Head of caudate nucleus (tissue), 42 donors: Measurements from ENCODE around the gene CARMIL3.
"Not testable (repeated sequence)": the region's sequence is repeated elsewhere in the genome, so short reads cannot be mapped to it uniquely, and the experiment has no call there.

Experiments used
- DNase-seq, 42 donors: peaks; one replicate each; pipeline versions ENCODE4 v3.0.0 to v3.0.0-alpha.2; 2020 to 2021; ENCODE audit warnings: mixed read lengths in 7 of 42
- intact Hi-C: fragments of 100-400 bp; cut with DNase I; formaldehyde crosslinking; loops from one replicate; pipeline ENCODE4 v1.15.0; 2022

Gene CARMIL3

DNA sequence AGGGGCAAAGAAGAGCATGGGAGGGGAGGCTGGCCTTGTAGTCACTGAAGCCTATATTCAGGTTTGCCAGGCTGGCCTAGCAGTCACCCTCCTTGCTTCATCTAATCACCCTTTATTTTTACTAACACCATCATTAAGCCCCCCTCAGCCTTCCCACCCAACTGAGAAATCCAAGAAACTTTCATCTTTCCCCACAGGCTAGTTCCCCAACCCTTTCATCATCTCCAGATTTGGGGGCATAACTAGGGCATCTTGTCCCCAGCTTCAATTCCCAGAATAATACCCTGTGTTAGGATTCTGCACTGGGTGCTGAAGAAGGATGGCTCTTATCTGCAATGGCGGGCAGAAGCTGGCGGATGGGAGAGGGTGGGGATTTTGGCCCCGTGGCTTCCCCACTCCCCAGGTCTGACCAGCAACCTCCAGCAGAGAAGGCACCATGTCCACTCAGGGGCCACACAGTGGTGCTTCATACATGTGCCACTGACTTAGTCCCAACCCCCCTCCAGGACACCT, 49.2 kb downstream of the CARMIL3 start:
- DNase-seq: no peak
- intact Hi-C loops: no loop called here

GRCh38 chr14:24102357-24103048, 50.7 kb downstream of the CARMIL3 start:
- no peak for DNase-seq
- intact Hi-C loops: no loop called here

- intact Hi-C loops: no loop called here
Observed at GRCh38 chr14:24103451-24103850, 51.6 kb downstream of the CARMIL3 start.

DNA sequence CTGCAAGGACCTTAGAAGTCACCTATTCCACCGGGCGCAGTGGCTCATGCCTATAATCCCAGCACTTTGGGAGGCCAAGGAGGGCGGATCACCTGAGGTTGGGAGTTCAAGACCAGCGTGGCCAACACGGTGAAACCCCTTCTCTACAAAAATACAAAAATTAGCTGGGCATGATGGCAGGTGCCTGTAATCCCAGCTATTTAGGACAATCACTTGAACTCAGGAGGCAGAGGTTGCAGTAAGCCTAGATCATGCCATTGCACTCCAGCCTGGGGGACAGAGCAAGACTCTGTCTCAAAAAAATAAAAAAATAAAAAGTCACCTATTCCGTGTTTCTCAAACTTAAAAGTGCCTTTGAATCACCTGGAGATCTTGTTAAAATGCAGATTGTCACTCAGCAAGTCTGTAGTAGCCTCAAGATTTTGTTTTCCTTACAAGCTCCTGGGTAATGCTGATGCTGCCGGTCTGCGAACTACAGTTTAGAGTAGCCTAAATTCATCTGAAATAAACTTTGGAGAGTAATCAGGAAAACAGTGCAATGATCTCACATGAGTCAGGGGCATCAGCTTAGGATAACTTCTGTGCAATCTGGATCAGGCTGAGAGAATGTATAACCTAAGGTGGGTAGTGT, 53.9 kb downstream of the CARMIL3 start:
- DNase-seq, intact Hi-C loops: not testable (repeated sequence)

More at GRCh38 chr14:24103451-24103850, 51.6 kb downstream of the CARMIL3 start:
- DNase-seq: no peak

- intact Hi-C loops: no loop called here
Observed at GRCh38 chr14:24106672-24107271, 55.0 kb downstream of the CARMIL3 start.

DNA sequence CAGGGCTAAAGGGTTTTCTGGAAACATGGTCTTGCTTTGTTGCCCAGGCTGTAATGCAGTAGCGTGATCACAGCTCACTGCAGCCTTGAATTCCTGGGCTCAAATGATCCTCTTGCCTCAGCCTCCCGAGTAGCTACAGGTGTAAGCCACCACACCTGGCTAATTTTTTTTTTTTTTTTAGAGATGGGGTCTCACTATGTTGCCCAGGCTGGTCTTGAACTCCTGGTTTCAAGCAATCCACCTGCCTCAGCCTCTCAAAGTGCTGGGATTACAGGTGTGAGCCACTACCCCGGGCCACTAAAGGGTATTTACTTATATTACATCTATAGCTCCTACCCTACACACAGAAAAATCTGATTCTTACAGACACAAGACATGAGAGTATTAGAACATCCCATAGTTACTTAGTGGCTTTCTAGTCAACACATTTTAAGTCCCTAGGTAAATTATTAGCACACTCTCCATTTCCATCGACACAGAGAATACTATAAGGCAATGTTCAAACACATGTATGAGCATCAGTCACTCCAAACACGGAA, 56.6 kb downstream of the CARMIL3 start:
- intact Hi-C loops: no loop called here
- no peak for DNase-seq

More at GRCh38 chr14:24106672-24107271, 55.0 kb downstream of the CARMIL3 start:
- DNase-seq: no peak

DNA sequence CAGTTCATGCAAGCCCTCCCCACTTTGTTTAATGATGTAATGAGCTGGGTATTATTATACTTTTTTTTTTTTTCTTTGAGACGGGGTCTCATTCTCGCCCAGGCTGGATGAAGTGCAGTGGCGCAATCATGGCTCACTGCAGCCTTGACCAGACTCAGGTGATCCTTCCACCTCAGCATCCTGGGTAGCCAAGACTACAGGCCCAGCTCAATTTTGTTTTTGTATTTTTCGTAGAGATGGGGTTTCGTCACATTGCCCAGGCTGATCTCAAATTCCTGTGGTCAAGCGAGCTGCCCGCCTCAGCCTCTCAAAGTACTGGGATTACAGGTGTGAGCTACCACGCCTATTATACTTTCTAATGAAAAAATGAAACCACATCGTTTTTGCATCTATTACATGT, 58.3 kb downstream of the CARMIL3 start:
- intact Hi-C loops: no loop called here
- DNase-seq: no peak

DNA sequence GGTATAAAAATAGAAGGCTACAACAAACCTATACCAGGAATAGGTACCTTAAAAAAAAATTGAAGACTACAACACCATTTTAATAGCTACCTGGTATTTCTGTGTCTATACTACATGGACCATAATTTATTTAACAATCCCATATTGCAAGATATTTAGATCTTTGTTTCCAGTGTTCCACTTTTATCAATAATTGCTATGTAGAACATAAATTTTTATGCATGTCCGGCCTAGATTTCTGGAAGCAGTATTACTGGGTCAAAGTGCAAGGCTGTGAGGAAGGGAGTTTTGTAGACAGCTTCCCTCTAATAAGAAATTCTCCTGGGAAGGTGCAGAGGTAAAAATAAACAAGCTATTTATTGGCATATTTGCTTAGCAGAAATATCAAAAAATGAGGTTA, 58.7 kb downstream of the CARMIL3 start:
- no peak for DNase-seq
- intact Hi-C loops: no loop called here

DNA sequence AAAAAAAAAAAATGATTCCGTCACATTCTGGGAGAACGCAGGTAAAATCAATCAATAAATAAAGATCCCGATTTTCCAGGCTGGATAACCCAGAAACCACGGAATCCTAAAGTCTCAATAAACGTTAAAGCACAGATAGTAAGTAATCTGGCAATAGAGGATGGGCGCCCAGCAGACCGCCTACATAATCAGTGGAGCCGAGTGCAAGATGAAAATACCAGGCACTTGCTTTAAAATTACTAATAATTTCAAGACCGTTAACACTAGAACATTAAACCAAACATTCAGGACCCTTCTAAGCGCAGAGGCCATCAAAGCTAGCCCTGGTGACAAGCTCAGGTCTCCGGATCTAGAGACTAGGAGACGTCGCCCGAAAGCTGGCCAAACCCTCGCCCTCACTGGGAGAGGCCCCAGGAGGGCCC, 61.6 kb downstream of the CARMIL3 start:
- no peak for DNase-seq
- intact Hi-C loops: no loop called here

- intact Hi-C loops: loop anchor here (2.0 kb wide), 1 partner anchor 27 kb away; the partner anchor contains the start of gene EMC9
- peak; percentile 68 to 94 (median 82) for DNase-seq
Observed at GRCh38 chr14:24113801-24114531, 62.2 kb downstream of the CARMIL3 start.

GRCh38 chr14:24114532-24115421, 63.0 kb downstream of the CARMIL3 start, which contains the start of the genes DCAF11 and NRL:
Gene DCAF11 (plus strand): TSS chr14:24114777. CDS start chr14:24115595, 818 bp downstream.
Gene NRL (minus strand): TSS chr14:24114949. CDS start chr14:24082848, 32,101 bp downstream.
- intact Hi-C loops: loop anchor here (2.0 kb wide), 1 partner anchor 26 kb away; the partner anchor contains the start of gene EMC9
- DNase-seq: peak; percentile 95 to 99 (median 98)

DNA sequence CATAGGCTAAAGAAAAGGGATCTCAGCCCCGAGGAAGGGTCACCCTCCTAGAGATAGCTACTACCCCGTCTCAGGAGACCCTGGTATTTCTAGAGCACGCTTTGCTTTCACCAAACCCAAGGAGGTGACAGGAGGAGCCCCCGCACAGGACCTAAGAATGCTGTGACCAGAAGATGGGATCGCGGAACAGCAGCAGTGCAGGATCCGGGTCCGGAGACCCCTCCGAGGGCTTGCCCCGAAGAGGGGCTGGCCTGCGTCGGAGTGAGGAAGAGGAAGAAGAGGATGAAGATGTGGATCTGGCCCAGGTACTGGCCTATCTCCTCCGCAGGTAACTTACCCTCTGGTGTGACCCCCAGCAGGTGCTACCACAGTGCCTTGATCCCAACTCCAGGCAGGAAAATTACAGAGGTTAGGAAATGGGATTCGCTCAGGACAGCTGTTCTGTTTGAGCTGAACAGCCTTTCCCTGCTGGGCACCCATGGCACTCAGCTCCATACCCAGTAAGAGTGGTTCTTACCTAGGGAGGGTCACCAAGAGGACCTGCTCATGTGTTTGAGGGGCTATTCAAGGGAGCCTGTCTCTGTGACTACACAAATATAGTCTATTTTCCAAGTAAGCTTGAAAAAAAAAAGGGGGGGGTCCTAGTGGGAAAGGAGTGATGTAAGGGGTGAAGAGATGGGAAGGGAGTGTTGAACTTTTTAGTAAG, 63.8 kb downstream of the CARMIL3 start:
- intact Hi-C loops: loop anchor here (2.0 kb wide), 1 partner anchor 25 kb away; the partner anchor contains the start of gene EMC9

DNA sequence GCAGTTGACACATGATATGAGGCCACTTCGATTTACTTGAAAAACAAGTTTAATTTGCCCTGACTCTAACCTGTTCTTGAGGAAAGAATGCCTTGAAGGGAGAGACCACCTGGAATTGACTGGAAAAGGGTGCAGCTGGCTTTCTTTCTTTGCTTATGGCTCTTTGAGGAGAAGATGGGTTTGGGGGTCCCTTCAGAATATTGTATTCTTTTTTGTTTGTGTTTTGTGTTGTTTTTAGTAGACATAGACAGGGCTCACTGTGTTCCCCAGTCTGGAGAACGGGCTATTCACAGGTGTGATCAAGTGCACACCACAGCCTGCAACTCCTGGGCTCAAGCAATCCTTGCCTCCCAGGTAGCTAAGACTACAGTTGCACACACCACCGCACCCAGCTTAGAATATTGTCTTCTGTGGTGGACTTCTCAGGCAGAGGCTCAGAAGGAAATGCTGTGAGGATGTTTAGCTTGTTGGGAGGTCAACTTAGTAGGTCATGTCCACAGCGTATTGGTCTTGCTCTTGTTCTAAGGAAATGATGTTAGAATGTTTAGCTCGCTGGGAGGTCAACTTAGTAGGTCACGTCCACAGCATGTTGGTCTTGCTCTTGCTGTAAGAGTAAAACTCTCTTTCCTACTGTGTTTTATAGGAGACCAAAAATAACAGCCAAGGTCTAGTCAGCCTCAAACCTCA, 64.5 kb downstream of the CARMIL3 start:
- no peak for DNase-seq
- intact Hi-C loops: no loop called here

More for the DNA sequence above, 63.8 kb downstream of the CARMIL3 start:
- no peak for DNase-seq

GRCh38 chr14:24117179-24117578, 65.4 kb downstream of the CARMIL3 start:
- no peak for DNase-seq
- intact Hi-C loops: no loop called here
